Measurements from ENCODE around the gene AIRE.

- TF ChIP-seq EZH2 (IDR thresholded peaks at IDR 0.05; ENCODE audit: low read length, missing control alignments) (no peak), CTCF (conservative IDR thresholded peaks at IDR 0.05 in 1 of 2, IDR thresholded peaks at IDR 0.05 in 1 of 2; ENCODE audit: low read depth in 1 of 2, low read length in 2 of 2) (no peak)
Measured at GRCh38 chr21:44326716-44327602, 41.3 kb downstream of the AIRE start.

Data from fibroblast of lung (primary cell).